Kidney (tissue), 14 donors: Measurements from ENCODE around the gene PLD5. TPM values are rescaled to one million over a fixed set of nuclear protein-coding genes. Genes with fewer than 3 reads are reported as not detected.

Source experiments
- DNase-seq, 5 donors: peaks; one replicate each; pipeline ENCODE4 v3.0.0-alpha.2; 2013 to 2020
- FAIRE-seq: peaks from 2 replicates; lab custom pipeline; 2012; peaks lifted over from hg19 to GRCh38; lab: Jason Lieb, UNC
- H3K27ac ChIP-seq, 2 donors: one replicate each; pipeline ENCODE4 v1.7.0; 2013; ENCODE audit warnings: low read depth in 2 of 2, low read length in 2 of 2, inconsistent platforms in 1 of 2
- H3K27me3 ChIP-seq: one replicate; pipeline ENCODE4 v1.7.1; 2013; ENCODE audit warnings: low read length, inconsistent platforms; ENCODE audit not compliant: control insufficient read depth, insufficient read depth
- H3K36me3 ChIP-seq, 3 donors: one replicate each; pipeline versions ENCODE4 v1.7.0 to v1.7.1; 2013; ENCODE audit warnings: low read length in 3 of 3, control low read depth in 1 of 3, inconsistent platforms in 1 of 3; ENCODE audit not compliant: insufficient read depth in 3 of 3, control insufficient read depth in 2 of 3
- H3K4me1 ChIP-seq, 3 donors: one replicate each; pipeline versions ENCODE4 v1.7.0 to v1.7.1; 2013; ENCODE audit warnings: low read length in 3 of 3, inconsistent platforms in 1 of 3, low read depth in 1 of 3; ENCODE audit not compliant: control insufficient read depth in 2 of 3, insufficient read depth in 2 of 3
- H3K4me3 ChIP-seq, 3 donors: one replicate each; pipeline versions ENCODE4 v1.7.0 to v1.8.1; 2013; ENCODE audit warnings: low read length in 3 of 3, control low read depth in 1 of 3, inconsistent platforms in 1 of 3
- H3K9ac ChIP-seq, 3 donors: one replicate each; pipeline versions ENCODE4 v1.7.0 to v1.7.1; 2013; ENCODE audit warnings: low read length in 3 of 3, control low read depth in 1 of 3, inconsistent platforms in 1 of 3
- H3K9me3 ChIP-seq, 3 donors: one replicate each; pipeline versions ENCODE4 v1.7.0 to v1.7.1; 2013; ENCODE audit warnings: low read length in 3 of 3, control low read depth in 1 of 3, inconsistent platforms in 1 of 3; ENCODE audit not compliant: control insufficient read depth in 2 of 3, insufficient read depth in 1 of 3
- CTCF ChIP-seq: IDR thresholded peaks from 3 replicates; pipeline ENCODE4 v1.5.1; 2012; ENCODE audit warnings: mild to moderate bottlenecking, moderate library complexity, borderline replicate concordance; ENCODE audit not compliant: insufficient read depth; ENCODE audit errors: extremely low read depth
- intact Hi-C: fragments of 100-400 bp; cut with DNase I; formaldehyde crosslinking; loops from one replicate; pipeline ENCODE4 v1.11.1; 2022
- polyA plus RNA-seq: library from polyadenylated mRNA; stranded (reverse); fragments of 350-450 nt; fragmentation: Illumina TruSeq; extraction: RNeasy Lipid Tissue Mini Kit (QIAGEN cat#74804); gene quantifications from one replicate; pipeline ENCODE4 v1.2.3, GENCODE V29; 2014; ENCODE audit warnings: low read depth, low replicate concordance; ENCODE audit not compliant: insufficient read depth
- total RNA-seq: library from RNA; stranded (reverse); fragmentation: NEBNext Ultra II Directional; extraction: Animal tissue kit (Norgen Biotek cat#: 25700); gene quantifications from one replicate; pipeline ENCODE4 v1.2.1, GENCODE V29; 2021
- donor health status: control.
- donor health status: control.
- donor health status: control.
- donor health status: control.
- donor health status: control.
- donor health status: DM: yes; HTN: yes; CAD: no.
- donor health status: Normal renal cell carcinoma (clear cell type).

The PLD5 gene
- total and polyA plus RNA-seq, 2 donors from 2014 or later = 0.24 to 0.47 TPM

GRCh38 chr1:242427519-242427918, 97.0 kb downstream of the PLD5 start:
- Histone ChIP-seq H3K9ac (no peak overlapping the region), H3K36me3 (no peaks in the 10 kb centered on the region), H3K27me3 (no peaks in the 10 kb centered on the region), H3K9me3 (peaks cover 0 to 6% (median 0%) of the 10 kb centered on the region in 3 donors), H3K4me1 (no peaks in the 10 kb centered on the region), H3K27ac (no peak overlapping the region), H3K4me3 (no peak overlapping the region)
- DNase-seq (no peak), FAIRE-seq (no peak)
- no peak for TF ChIP-seq CTCF
- intact Hi-C loops = no loop called here

GRCh38 chr1:242426271-242426905, 98.1 kb downstream of the PLD5 start:
- H3K36me3 ChIP-seq = no peaks in the 10 kb centered on the region
- H3K4me1 ChIP-seq = no peaks in the 10 kb centered on the region
- no peak for FAIRE-seq
- intact Hi-C loops = no loop called here
- H3K9me3 ChIP-seq = peaks cover 0 to 6% (median 0%) of the 10 kb centered on the region in 3 donors
- no peak overlapping the region for H3K4me3 ChIP-seq
- no peak for DNase-seq
- no peak overlapping the region for H3K9ac ChIP-seq
- no peak for TF ChIP-seq CTCF
- H3K27ac ChIP-seq = no peak overlapping the region
- H3K27me3 ChIP-seq = no peaks in the 10 kb centered on the region

- FAIRE-seq (no peak), DNase-seq (no peak)
- no peak for TF ChIP-seq CTCF
- Histone ChIP-seq H3K9ac (no peak overlapping the region), H3K36me3 (no peaks in the 10 kb centered on the region), H3K9me3 (peaks cover 0 to under 1% (median 0%) of the 10 kb centered on the region in 3 donors), H3K4me1 (no peaks in the 10 kb centered on the region), H3K4me3 (no peak overlapping the region), H3K27ac (no peak overlapping the region), H3K27me3 (no peaks in the 10 kb centered on the region)
- intact Hi-C loops = no loop called here
Observed at GRCh38 chr1:242425232-242425631, 99.3 kb downstream of the PLD5 start.

GRCh38 chr1:242416657-242417056, 107.8 kb downstream of the PLD5 start:
- FAIRE-seq (no peak), DNase-seq (no peak)
- H3K27me3 ChIP-seq = no peaks in the 10 kb centered on the region
- no peaks in the 10 kb centered on the region for H3K9me3 ChIP-seq
- H3K4me1 ChIP-seq = no peaks in the 10 kb centered on the region
- no peak overlapping the region for H3K9ac ChIP-seq
- no peak overlapping the region for H3K4me3 ChIP-seq
- intact Hi-C loops = no loop called here
- no peak overlapping the region for H3K27ac ChIP-seq
- H3K36me3 ChIP-seq = no peaks in the 10 kb centered on the region
- TF ChIP-seq CTCF = no peak
